IgD-negative memory B cell (primary cell): ENCODE measurements around the gene THY1. TPM values are rescaled to one million over a fixed set of nuclear protein-coding genes. Genes with fewer than 3 reads are reported as not detected.
"Not testable (repeated sequence)": the region's sequence is repeated elsewhere in the genome, so short reads cannot be mapped to it uniquely, and the experiment has no call there.

Experiments
- H3K27ac Mint-ChIP-seq, 3 donors: one replicate each; pipeline ENCODE4 v1.8.0; 2020 to 2022; ENCODE audit warnings: mild to moderate bottlenecking in 3 of 3, mixed read lengths in 3 of 3, moderate library complexity in 1 of 3
- H3K27me3 Mint-ChIP-seq: one replicate; pipeline ENCODE4 v1.8.0; 2021; ENCODE audit warnings: mixed read lengths
- H3K36me3 Mint-ChIP-seq: one replicate; pipeline ENCODE4 v1.8.0; 2020; ENCODE audit warnings: mild to moderate bottlenecking, mixed read lengths
- H3K4me1 Mint-ChIP-seq, 3 donors: one replicate each; pipeline ENCODE4 v1.8.0; 2020 to 2022; ENCODE audit warnings: mixed read lengths in 3 of 3, mild to moderate bottlenecking in 1 of 3
- H3K4me3 Mint-ChIP-seq, 4 donors: one replicate each; pipeline ENCODE4 v1.8.0; 2020 to 2022; ENCODE audit warnings: mild to moderate bottlenecking in 4 of 4, mixed read lengths in 4 of 4, moderate library complexity in 3 of 4
- H3K9me3 Mint-ChIP-seq, 3 donors: one replicate each; pipeline ENCODE4 v1.8.0; 2020 to 2021; ENCODE audit warnings: mixed read lengths in 3 of 3, mild to moderate bottlenecking in 1 of 3
- polyA plus RNA-seq: library from polyadenylated mRNA; unstranded; fragments of 300-500 nt; fragmentation: Illumina TruSeq; gene quantifications from one replicate; pipeline ENCODE4 v1.2.3, GENCODE V29; 2021

Gene THY1
- polyA plus RNA-seq, 1 donor from 2014 or later, result not detected

DNA sequence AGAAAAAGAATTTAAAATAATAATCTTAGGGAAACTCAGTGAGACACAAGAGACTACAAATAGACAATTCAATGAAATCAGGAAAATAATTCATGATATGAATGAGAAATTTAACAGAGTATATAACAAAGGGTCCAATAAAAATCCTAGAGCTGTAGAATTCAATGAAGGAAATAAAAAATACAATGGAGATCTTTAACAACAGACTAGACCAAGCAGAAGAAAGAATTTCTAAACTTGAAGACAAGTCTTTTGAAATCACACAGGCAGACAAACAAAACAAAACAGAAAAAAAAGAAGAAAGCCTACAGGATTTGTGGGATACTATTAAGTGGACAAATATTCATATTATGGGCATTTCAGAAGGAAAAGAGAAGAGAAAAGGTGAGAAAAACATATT lies 25.2 kb downstream of the THY1 start:
- Mint-ChIP-seq H3K9me3 (peaks cover 10 to 40% (median 29%) of the 10 kb centered on the region in 3 donors), H3K27me3 (peaks cover 20% of the 10 kb centered on the region), H3K4me3 (no peak overlapping the region), H3K36me3 (no peaks in the 10 kb centered on the region), H3K27ac (no peak overlapping the region), H3K4me1 (peaks cover 0 to 2% (median 0%) of the 10 kb centered on the region in 3 donors)

GRCh38 chr11:119396835-119397234 lies 26.1 kb downstream of the THY1 start:
- no peaks in the 10 kb centered on the region for H3K4me1 Mint-ChIP-seq
- H3K27me3 Mint-ChIP-seq, result peaks cover 20% of the 10 kb centered on the region
- H3K9me3 Mint-ChIP-seq, result peaks cover 10 to 40% (median 28%) of the 10 kb centered on the region in 3 donors
- peak overlapping the region in 1 of 3 donors; percentile 50 for H3K27ac Mint-ChIP-seq
- H3K4me3 Mint-ChIP-seq, result no peak overlapping the region
- H3K36me3 Mint-ChIP-seq, result no peaks in the 10 kb centered on the region

GRCh38 chr11:119391275-119391674 lies 31.7 kb downstream of the THY1 start:
- Mint-ChIP-seq H3K36me3 (no peaks in the 10 kb centered on the region), H3K27me3 (peaks cover 14% of the 10 kb centered on the region), H3K27ac (no peak overlapping the region), H3K4me1 (no peaks in the 10 kb centered on the region), H3K9me3 (no peaks in the 10 kb centered on the region), H3K4me3 (no peak overlapping the region)

DNA sequence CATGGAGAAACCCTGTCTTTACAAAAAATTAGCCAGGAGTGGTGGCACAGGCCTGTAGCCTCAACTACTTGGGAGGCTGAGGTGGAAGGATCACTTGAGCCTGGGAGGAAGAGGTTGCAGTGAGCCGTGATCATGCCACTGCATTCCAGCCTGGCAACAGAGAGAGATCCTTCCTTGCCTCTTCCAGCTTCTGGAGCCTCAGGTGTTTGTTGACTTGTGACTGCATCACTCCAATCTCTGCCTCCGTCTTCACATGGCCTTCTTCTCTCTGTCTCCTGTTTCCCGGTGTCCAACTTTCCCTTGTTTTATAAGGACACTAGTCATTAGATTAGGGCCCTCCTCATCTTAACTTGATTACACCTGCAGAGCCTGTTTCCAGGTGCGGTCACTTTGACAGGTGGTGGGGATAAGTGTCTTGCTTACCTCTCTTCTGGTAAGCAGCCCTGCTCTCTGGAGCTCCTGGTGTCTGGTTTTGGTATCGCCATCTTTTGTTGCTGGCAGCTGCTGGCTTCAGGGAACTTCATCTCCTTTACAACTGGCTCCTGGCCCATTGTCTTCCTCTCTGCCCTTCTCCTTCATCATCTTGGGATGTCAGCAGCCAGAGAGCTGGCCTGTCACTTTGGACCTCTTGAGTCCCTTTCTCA lies 33.2 kb downstream of the THY1 start:
- Mint-ChIP-seq H3K36me3 (no peaks in the 10 kb centered on the region), H3K27ac (no peak overlapping the region), H3K9me3 (no peaks in the 10 kb centered on the region), H3K4me3 (no peak overlapping the region), H3K27me3 (peaks cover 10% of the 10 kb centered on the region), H3K4me1 (no peaks in the 10 kb centered on the region)

DNA sequence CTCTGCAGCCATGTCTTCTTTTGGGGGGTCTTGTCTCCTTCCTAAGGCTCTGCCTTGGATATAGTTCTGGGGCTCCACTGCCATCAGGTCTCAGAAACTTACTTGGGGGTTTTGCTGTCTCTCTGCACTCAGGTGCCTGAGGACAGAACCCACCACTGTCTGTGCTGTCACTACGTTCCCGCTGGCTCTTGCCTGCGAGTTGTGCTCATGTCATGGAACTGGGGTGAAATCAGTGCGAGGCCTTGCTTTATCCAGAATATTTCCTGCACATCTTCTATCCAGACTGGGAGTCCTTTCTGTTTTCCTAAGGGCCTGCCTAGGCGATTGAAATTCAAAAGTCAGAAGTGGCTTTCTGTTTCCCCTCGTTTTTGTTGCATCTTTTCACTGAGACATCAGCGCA lies 34.9 kb downstream of the THY1 start:
- Mint-ChIP-seq H3K4me1 (no peaks in the 10 kb centered on the region), H3K36me3 (no peaks in the 10 kb centered on the region), H3K9me3 (no peaks in the 10 kb centered on the region), H3K27me3 (peaks cover 10% of the 10 kb centered on the region), H3K4me3 (no peak overlapping the region), H3K27ac (no peak overlapping the region)

DNA sequence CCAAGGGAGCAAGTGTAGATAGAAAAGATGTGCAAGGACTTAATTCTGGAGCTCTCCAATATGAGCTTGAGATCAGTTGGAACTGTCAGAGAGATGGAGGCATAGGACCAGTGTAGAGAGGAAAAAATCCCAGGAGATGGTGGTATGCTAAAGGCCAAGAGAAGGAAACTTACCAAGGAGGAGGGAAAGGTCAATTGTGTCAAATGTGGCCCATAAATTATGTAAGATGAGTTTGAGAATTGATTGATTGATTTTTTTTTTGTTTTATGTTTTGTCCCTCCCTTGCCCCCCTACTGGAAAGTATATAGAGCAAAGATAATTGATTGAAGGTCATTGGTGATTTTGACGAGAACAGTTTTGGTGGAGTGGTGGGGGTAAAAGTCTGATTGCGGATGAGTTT lies 38.6 kb downstream of the THY1 start:
- Mint-ChIP-seq H3K9me3 (no peaks in the 10 kb centered on the region), H3K27me3 (peaks cover 11% of the 10 kb centered on the region), H3K4me1 (peaks cover 4 to 5% (median 5%) of the 10 kb centered on the region in 3 donors), H3K4me3 (no peak overlapping the region), H3K36me3 (no peaks in the 10 kb centered on the region), H3K27ac (no peak overlapping the region)

DNA sequence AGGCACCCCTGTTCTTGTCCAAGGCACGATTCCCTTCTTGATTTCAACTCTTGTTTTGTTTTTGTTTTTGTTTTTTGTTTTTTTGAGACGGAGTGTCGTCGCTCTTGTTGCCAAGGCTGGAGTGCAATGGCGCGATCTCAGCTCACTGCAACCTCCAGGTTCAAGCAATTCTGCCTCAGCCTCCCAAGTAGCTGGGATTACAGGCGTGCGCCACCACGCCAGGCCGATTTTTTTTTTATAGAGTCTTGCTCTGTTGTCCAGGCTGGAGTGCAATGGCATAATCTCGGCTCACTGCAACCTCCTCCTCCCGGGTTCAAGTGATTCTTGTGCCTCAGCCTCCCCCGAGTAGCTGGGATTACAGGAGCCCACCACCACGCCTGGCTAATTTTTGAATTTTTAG lies 40.5 kb downstream of the THY1 start:
- H3K9me3 Mint-ChIP-seq, H3K27me3 Mint-ChIP-seq, H3K36me3 Mint-ChIP-seq, H3K4me1 Mint-ChIP-seq, H3K27ac Mint-ChIP-seq, H3K4me3 Mint-ChIP-seq: not testable (repeated sequence)

DNA sequence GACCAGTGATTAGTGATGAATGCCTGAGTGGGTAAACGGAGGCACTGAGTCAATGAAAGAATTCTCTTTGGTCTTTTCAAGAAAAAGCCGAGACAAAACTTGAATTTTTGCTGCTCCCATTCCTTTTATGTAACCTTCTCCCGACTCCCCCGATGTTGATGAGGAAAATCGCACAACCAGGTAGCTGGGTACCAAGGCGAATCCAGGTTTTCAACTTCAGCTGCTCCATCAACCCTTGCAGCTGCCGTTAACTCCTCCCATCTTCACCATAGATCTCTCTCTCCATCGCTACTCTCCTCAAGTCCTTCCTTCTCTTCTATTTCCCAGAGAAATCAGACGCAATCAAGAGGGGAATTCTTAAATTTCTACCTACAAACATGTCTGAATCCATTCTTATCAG lies 40.9 kb downstream of the THY1 start:
- Mint-ChIP-seq H3K27ac (no peak overlapping the region), H3K27me3 (peaks cover 5% of the 10 kb centered on the region), H3K36me3 (no peaks in the 10 kb centered on the region), H3K4me3 (no peak overlapping the region), H3K4me1 (peaks cover 4 to 5% (median 5%) of the 10 kb centered on the region in 3 donors), H3K9me3 (no peaks in the 10 kb centered on the region)

DNA sequence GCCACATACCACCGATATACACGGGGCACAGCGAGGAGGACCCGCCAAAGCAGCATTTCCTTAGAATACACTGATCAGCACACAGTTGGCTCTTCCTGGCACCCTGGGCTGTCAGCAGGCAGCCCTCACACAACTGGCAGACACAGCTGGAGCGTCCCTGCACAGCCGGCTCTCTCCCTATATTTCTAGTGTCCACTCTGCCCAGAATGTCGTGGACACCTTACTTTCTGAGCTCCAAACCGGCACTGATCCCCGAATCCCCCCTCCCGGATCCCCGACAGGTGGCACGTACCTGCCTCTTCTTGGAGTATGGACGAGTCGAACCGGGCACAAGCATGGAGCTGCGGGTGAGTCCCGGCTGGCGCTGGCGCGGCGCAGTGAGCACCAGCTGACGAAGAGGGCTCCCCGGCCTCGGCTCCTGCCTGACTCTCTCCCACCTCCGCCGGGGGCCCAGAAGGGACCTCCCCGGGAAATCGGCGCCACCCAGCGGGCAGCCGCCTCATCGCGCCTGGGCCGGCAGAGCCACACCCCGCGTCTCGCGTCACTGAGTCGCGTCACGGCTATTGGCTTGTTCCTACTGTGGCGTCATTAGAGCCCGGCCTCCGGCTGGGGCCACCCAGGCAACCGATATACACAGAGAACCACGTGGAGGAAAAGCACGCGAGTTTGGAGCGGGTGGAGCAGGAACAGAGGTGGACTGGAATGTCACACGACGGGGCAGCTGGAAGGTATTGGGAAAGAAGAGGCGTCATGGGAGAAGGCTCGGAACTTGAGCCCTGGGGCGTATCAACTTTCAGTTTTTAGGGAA lies 41.6 kb downstream of the THY1 start, which contains the start of gene USP2:
USP2 (minus strand) TSS at position 510 of the 808 bp plus-strand sequence. CDS start 8,210 bp downstream, outside the sequence.
- H3K4me3 Mint-ChIP-seq, result no peak within 1 kb of the TSS
- H3K27ac Mint-ChIP-seq, result no peak within 1 kb of the TSS

DNA sequence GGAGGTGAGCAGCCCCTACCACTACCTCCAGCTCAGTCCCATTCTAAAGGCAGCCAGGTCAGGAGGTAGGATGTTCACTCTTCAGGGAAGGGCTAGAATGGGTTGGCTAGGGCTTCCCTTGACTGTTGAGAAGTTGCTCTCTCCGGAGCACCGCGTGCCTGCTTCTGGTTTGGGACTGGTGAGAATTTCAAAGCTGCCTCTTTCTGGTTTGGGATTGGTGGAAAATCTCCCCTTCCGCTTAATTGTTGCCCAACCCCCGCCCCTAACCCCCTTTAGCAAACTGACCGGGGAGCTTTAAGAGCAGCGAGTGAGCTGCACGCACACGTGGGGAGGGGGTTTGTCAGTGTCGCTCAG lies 42.2 kb downstream of the THY1 start:
- no peaks in the 10 kb centered on the region for H3K36me3 Mint-ChIP-seq
- H3K4me3 Mint-ChIP-seq, result no peak overlapping the region
- H3K4me1 Mint-ChIP-seq, result peaks cover 4 to 5% (median 5%) of the 10 kb centered on the region in 3 donors
- no peak overlapping the region for H3K27ac Mint-ChIP-seq
- H3K9me3 Mint-ChIP-seq, result no peaks in the 10 kb centered on the region
- peaks cover 7% of the 10 kb centered on the region for H3K27me3 Mint-ChIP-seq

More for the DNA sequence above, 41.6 kb downstream of the THY1 start, which contains the start of gene USP2:
- Mint-ChIP-seq H3K4me1 (peaks cover 4 to 5% (median 5%) of the 10 kb centered on the region in 3 donors), H3K27me3 (peaks cover 7% of the 10 kb centered on the region), H3K36me3 (no peaks in the 10 kb centered on the region), H3K9me3 (no peaks in the 10 kb centered on the region)

GRCh38 chr11:119380160-119380826 lies 42.7 kb downstream of the THY1 start:
- no peak overlapping the region for H3K4me3 Mint-ChIP-seq
- no peaks in the 10 kb centered on the region for H3K9me3 Mint-ChIP-seq
- H3K27ac Mint-ChIP-seq, result no peak overlapping the region
- H3K27me3 Mint-ChIP-seq, result peaks cover 7% of the 10 kb centered on the region
- no peaks in the 10 kb centered on the region for H3K36me3 Mint-ChIP-seq
- peaks cover 4 to 5% (median 5%) of the 10 kb centered on the region in 3 donors for H3K4me1 Mint-ChIP-seq

DNA sequence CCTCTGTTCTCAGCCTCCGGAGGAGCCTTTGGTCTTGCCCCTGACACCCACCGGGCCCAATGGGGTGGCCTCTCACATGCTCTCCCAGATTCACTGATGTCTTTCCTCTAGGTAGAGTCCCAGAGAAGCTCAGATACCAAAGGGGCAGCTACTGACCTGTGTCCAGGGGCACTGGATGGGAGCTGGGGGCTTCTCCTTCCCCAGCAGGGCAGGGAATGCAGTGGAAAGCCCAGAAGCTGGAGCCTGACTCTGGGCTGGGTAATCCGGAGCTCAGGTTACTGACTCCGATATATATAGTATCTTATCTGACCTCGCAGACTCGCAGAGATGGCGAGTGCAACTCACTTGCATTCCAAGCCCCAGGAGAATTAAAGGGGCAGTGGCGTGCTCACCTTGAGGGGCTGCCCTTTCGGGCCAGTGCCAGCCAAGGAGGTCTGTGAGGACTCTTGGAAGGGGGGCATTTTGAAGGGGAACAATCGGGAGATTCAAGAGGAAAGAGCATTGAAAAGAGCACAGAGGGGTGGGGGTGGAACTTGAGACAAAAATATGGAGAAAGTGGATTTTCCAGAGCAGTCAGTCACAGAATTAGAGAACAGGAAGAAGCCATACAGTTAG lies 44.0 kb downstream of the THY1 start:
- Mint-ChIP-seq H3K4me1 (peaks cover 4 to 5% (median 5%) of the 10 kb centered on the region in 3 donors), H3K9me3 (no peaks in the 10 kb centered on the region), H3K27ac (peak overlapping the region in 1 of 3 donors; percentile 60), H3K4me3 (peak overlapping the region in 2 of 4 donors; percentile 62 to 71), H3K27me3 (peaks cover 7% of the 10 kb centered on the region), H3K36me3 (no peaks in the 10 kb centered on the region)

GRCh38 chr11:119377961-119378667 lies 44.9 kb downstream of the THY1 start:
- Mint-ChIP-seq H3K9me3 (no peaks in the 10 kb centered on the region), H3K4me1 (peaks cover 4 to 5% (median 5%) of the 10 kb centered on the region in 3 donors), H3K27me3 (peaks cover 7% of the 10 kb centered on the region), H3K36me3 (no peaks in the 10 kb centered on the region), H3K27ac (no peak overlapping the region), H3K4me3 (no peak overlapping the region)

- Mint-ChIP-seq H3K9me3 (no peaks in the 10 kb centered on the region), H3K27ac (no peak overlapping the region), H3K4me3 (no peak overlapping the region), H3K4me1 (peaks cover 4 to 5% (median 5%) of the 10 kb centered on the region in 3 donors), H3K36me3 (no peaks in the 10 kb centered on the region), H3K27me3 (peaks cover 7% of the 10 kb centered on the region)
These were observed 45.7 kb downstream of the THY1 start for GRCh38 chr11:119377112-119377901.
